Left ventricle myocardium superior (tissue), 1 donor: ENCODE data around the gene TMEM201. TPM values are rescaled to one million over a fixed set of nuclear protein-coding genes. Genes with fewer than 3 reads are reported as not detected.

Source experiments
- total RNA-seq: library from RNA; stranded (reverse); fragmentation: NEBNext Ultra II Directional; extraction: Animal tissue kit (Norgen Biotek cat#: 25700); gene quantifications from one replicate; pipeline ENCODE4 v1.2.1, GENCODE V29; 2021
- donor health status: DM: no; HTN: yes; CAD: no; lungs with severe emphysema.

Gene TMEM201
- total RNA-seq, 1 donor from 2014 or later: 20.8 TPM

Other genes starting within 250 kb of the TMEM201 start
- gene SLC25A33, start 49.4 kb upstream of the TMEM201 start, total RNA-seq: 3.8 TPM
- 3.4 TPM for gene PIK3CD, start 62.8 kb downstream of the TMEM201 start, total RNA-seq
- 54.9 TPM for gene CLSTN1, start 235.1 kb downstream of the TMEM201 start, total RNA-seq